ENCODE measurements around the gene CDK5RAP2. TPM values are rescaled to one million over a fixed set of nuclear protein-coding genes. Genes with fewer than 3 reads are reported as not detected.

CDK5RAP2 gene
- total and polyA plus RNA-seq, 4 donors, result 36.5 to 60.4 (median 47.4) TPM

DNA sequence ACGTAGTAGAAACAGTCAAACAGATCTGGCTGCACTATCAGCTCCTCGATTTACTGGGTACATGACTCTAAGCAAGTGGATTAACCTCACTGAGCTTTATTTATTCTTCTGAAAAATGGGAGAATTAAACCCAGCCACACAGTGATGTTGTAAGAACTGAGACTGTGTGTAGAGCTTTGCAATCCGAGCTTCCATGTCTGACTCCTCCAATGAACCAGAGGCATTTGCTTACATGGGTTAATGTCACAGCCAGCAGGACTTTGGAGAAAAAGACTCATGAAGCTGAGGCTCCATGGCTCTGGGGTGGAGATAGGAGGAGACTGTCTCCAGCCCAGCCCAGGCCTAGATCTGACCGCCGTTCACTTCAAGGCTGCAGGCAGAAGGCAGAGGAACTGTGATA lies 201.3 kb downstream of the CDK5RAP2 start:
- H3K36me3 ChIP-seq (ENCODE audit: control insufficient read depth, insufficient read depth, low read length), result no peaks in the 10 kb centered on the region
- no peaks in the 10 kb centered on the region for H3K9me3 ChIP-seq (ENCODE audit: control insufficient read depth, insufficient read depth, low read length)
- WGBS (ENCODE audit: insufficient coverage), result 90% methylated on average over 4 of the region's 5 CpGs
- H3K4me1 ChIP-seq (ENCODE audit: control insufficient read depth, insufficient read depth, low read length), result peaks cover 6% of the 10 kb centered on the region
- H3K27ac ChIP-seq (ENCODE audit: low read depth, low read length), result no peak overlapping the region
- no peak overlapping the region for H3K4me3 ChIP-seq (ENCODE audit: low read depth, low read length)
- DNase-seq (ENCODE audit: low read depth in 4 of 6, low spot score in 6 of 6), result no peak
- H3K27me3 ChIP-seq (ENCODE audit: control insufficient read depth, insufficient read depth, low read length), result no peaks in the 10 kb centered on the region

DNA sequence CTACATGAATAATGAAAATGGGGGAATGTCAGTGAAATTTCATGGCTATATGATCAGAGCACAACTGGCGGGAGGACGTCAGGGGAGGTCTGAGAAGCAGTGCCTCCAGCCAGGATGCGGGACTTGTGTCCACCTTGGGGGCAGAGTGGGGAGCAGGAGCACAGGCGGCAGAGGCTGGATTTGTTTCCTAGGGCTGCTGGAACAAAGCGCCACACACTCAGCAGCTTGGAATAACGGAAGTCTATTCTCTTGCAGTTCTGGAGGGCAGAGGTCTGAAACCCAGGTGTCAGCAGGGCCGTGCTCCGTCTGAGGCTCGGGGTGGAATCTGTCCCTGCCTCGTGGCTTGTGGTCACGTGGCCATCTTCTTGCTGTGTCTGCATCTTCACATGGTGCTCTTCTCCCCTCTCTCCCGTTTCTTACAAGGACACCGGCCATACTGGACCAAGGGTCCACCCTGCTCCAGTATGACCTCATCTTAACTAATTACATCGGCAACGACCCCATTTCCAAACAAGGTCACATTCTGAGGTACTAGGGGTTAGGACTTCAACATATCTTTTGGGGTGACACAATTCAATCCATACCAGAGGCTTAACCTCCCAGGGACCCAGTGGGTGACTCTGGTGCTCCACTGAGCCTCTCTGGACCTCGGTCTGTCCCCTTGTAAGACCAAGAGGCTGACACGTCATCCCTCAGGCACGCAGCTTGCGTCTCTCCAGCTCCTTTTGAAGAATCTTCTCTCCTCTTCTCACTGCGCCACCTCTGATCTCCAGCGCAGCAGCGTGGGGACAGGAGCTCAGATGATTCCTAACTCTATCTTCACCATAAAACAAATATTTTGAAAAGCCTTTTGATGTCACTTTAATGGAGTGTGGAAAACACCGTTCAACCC lies 202.5 kb downstream of the CDK5RAP2 start:
- DNase-seq (ENCODE audit: low read depth in 4 of 6, low spot score in 6 of 6), result no peak
- H3K27me3 ChIP-seq (ENCODE audit: control insufficient read depth, insufficient read depth, low read length), result no peaks in the 10 kb centered on the region
- 89% methylated on average over 22 of the region's 23 CpGs for WGBS (ENCODE audit: insufficient coverage)
- H3K27ac ChIP-seq (ENCODE audit: low read depth, low read length), result no peak overlapping the region
- no peak overlapping the region for H3K4me3 ChIP-seq (ENCODE audit: low read depth, low read length)
- H3K9me3 ChIP-seq (ENCODE audit: control insufficient read depth, insufficient read depth, low read length), result no peaks in the 10 kb centered on the region
- no peaks in the 10 kb centered on the region for H3K36me3 ChIP-seq (ENCODE audit: control insufficient read depth, insufficient read depth, low read length)
- peaks cover 3% of the 10 kb centered on the region for H3K4me1 ChIP-seq (ENCODE audit: control insufficient read depth, insufficient read depth, low read length)

DNA sequence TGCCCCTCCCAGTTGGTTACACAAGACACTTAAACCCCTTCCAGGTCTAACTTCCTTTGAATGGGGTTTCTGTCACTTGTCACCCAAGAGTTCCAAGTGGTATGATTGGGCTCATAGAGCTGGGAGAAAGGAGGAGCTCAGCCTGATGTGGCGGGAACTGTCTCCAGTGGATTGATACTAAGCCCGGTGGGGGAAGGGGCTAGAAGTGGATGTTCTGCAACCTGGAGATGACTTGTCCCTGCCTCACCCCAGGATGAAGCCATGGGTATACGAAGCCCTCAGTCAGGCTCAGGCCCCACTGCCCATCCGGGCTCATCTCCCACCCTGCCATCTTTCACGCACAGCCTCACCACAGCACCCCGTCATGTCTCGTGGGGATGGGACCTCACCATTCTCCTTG lies 203.9 kb downstream of the CDK5RAP2 start:
- Histone ChIP-seq H3K4me3 (ENCODE audit: low read depth, low read length) (no peak overlapping the region), H3K9me3 (ENCODE audit: control insufficient read depth, insufficient read depth, low read length) (no peaks in the 10 kb centered on the region), H3K4me1 (ENCODE audit: control insufficient read depth, insufficient read depth, low read length) (peaks cover 3% of the 10 kb centered on the region), H3K27me3 (ENCODE audit: control insufficient read depth, insufficient read depth, low read length) (no peaks in the 10 kb centered on the region), H3K36me3 (ENCODE audit: control insufficient read depth, insufficient read depth, low read length) (no peaks in the 10 kb centered on the region), H3K27ac (ENCODE audit: low read depth, low read length) (no peak overlapping the region)
- 95% methylated on average over 6 of the region's 7 CpGs for WGBS (ENCODE audit: insufficient coverage)
- DNase-seq (ENCODE audit: low read depth in 4 of 6, low spot score in 6 of 6), result no peak

DNA sequence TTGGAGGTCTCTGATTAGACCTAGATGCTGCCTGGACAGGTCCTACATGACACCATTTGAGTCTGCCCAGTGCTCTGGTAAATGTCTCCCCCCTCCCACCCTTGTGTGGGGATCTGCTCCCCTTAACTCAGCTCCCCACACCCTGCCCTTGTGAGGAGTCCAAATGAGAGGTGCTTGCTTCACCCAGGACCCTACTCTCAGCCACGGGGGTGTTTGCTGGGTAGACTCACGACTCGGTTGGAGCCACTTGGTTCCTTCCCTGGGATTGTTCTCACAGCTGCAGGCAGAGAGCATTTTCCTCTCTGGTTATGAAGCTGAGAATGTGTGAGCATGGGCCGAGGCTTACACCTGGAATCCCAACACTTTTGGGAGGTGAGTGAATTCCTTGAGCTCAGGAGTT lies 204.7 kb downstream of the CDK5RAP2 start:
- no peak overlapping the region for H3K4me3 ChIP-seq (ENCODE audit: low read depth, low read length)
- WGBS (ENCODE audit: insufficient coverage), result 93% methylated on average over 3 of the region's 4 CpGs

DNA sequence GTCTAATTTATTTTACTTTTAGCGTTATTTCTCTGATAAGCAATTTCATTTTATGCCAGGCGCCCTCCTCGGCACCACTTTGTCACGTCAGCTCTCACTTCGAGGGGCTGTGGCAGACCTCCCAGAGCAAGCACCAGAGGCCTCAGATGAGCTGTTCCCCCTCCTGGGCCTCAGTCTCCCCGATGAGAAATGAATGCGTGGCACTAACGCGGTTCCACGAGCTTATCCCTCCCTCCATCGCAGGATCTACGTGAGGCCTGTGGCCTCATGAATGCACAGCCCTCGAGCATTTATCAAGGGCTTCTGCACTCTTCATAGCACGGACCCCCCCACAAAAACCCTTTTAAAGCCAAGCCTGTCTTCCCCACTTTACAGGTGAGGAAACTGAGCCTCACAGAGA lies 205.2 kb downstream of the CDK5RAP2 start:
- H3K9me3 ChIP-seq (ENCODE audit: control insufficient read depth, insufficient read depth, low read length), result no peaks in the 10 kb centered on the region
- WGBS (ENCODE audit: insufficient coverage), result 87% methylated on average over 12 of the region's 14 CpGs
- peaks cover 3% of the 10 kb centered on the region for H3K4me1 ChIP-seq (ENCODE audit: control insufficient read depth, insufficient read depth, low read length)
- H3K36me3 ChIP-seq (ENCODE audit: control insufficient read depth, insufficient read depth, low read length), result no peaks in the 10 kb centered on the region
- H3K27me3 ChIP-seq (ENCODE audit: control insufficient read depth, insufficient read depth, low read length), result no peaks in the 10 kb centered on the region
- H3K4me3 ChIP-seq (ENCODE audit: low read depth, low read length), result no peak overlapping the region
- DNase-seq (ENCODE audit: low read depth in 4 of 6, low spot score in 6 of 6), result no peak
- H3K27ac ChIP-seq (ENCODE audit: low read depth, low read length), result no peak overlapping the region

More for the DNA sequence above, 204.7 kb downstream of the CDK5RAP2 start:
- no peaks in the 10 kb centered on the region for H3K27me3 ChIP-seq (ENCODE audit: control insufficient read depth, insufficient read depth, low read length)
- no peaks in the 10 kb centered on the region for H3K9me3 ChIP-seq (ENCODE audit: control insufficient read depth, insufficient read depth, low read length)
- peaks cover 3% of the 10 kb centered on the region for H3K4me1 ChIP-seq (ENCODE audit: control insufficient read depth, insufficient read depth, low read length)
- H3K27ac ChIP-seq (ENCODE audit: low read depth, low read length), result no peak overlapping the region
- H3K36me3 ChIP-seq (ENCODE audit: control insufficient read depth, insufficient read depth, low read length), result no peaks in the 10 kb centered on the region
- DNase-seq (ENCODE audit: low read depth in 4 of 6, low spot score in 6 of 6), result no peak

DNA sequence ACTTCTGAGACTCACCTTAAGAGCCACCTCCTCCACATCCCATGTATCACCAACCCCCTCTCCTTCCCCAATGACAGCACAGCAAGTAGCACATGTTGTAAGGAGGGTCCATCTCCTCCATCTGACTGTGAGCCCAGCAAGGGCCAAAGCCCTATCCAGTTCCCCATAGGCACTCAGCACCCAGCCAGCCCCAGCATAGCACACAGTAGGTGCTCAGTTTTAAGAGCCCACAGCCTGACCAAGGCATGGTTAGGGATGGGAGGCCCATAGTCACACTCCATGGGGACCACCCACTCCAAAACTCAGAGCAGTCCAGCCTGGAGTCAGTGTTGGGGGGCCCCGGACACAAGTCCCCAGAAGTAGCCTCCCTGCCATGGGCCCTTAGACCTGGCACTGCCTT lies 205.7 kb downstream of the CDK5RAP2 start:
- 93% methylated on average over 1 of the region's 1 CpG for WGBS (ENCODE audit: insufficient coverage)
- H3K4me3 ChIP-seq (ENCODE audit: low read depth, low read length), result no peak overlapping the region

DNA sequence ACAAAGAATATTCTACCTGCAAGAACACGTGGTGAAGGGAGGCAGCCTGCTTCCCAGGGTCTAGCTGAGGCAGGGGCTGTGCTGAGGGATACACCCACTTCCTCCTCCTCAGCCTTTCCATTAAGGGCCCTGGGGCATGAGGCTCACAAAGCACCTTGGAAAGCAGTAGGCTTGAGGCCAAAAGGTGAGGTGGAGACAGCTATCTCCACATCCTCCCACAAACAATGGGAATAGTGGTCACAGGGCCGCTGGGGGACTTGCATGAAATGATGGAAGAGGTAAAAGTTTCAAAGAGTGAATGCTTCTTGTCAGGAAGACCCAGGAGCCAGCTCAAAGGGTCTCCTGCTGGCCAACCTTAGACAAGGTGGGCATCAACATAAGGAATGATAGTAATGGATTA lies 207.9 kb downstream of the CDK5RAP2 start:
- H3K9me3 ChIP-seq (ENCODE audit: control insufficient read depth, insufficient read depth, low read length), result no peaks in the 10 kb centered on the region
- 71% methylated on average over 1 of the region's 2 CpGs for WGBS (ENCODE audit: insufficient coverage)
- H3K36me3 ChIP-seq (ENCODE audit: control insufficient read depth, insufficient read depth, low read length), result no peaks in the 10 kb centered on the region
- no peak overlapping the region for H3K4me3 ChIP-seq (ENCODE audit: low read depth, low read length)
- no peak for DNase-seq (ENCODE audit: low read depth in 4 of 6, low spot score in 6 of 6)
- no peak overlapping the region for H3K27ac ChIP-seq (ENCODE audit: low read depth, low read length)
- no peaks in the 10 kb centered on the region for H3K4me1 ChIP-seq (ENCODE audit: control insufficient read depth, insufficient read depth, low read length)
- H3K27me3 ChIP-seq (ENCODE audit: control insufficient read depth, insufficient read depth, low read length), result no peaks in the 10 kb centered on the region

More for the DNA sequence above, 205.7 kb downstream of the CDK5RAP2 start:
- Histone ChIP-seq H3K27me3 (ENCODE audit: control insufficient read depth, insufficient read depth, low read length) (no peaks in the 10 kb centered on the region), H3K4me1 (ENCODE audit: control insufficient read depth, insufficient read depth, low read length) (peaks cover 3% of the 10 kb centered on the region), H3K9me3 (ENCODE audit: control insufficient read depth, insufficient read depth, low read length) (no peaks in the 10 kb centered on the region), H3K27ac (ENCODE audit: low read depth, low read length) (no peak overlapping the region), H3K36me3 (ENCODE audit: control insufficient read depth, insufficient read depth, low read length) (no peaks in the 10 kb centered on the region)
- DNase-seq (ENCODE audit: low read depth in 4 of 6, low spot score in 6 of 6), result no peak

DNA sequence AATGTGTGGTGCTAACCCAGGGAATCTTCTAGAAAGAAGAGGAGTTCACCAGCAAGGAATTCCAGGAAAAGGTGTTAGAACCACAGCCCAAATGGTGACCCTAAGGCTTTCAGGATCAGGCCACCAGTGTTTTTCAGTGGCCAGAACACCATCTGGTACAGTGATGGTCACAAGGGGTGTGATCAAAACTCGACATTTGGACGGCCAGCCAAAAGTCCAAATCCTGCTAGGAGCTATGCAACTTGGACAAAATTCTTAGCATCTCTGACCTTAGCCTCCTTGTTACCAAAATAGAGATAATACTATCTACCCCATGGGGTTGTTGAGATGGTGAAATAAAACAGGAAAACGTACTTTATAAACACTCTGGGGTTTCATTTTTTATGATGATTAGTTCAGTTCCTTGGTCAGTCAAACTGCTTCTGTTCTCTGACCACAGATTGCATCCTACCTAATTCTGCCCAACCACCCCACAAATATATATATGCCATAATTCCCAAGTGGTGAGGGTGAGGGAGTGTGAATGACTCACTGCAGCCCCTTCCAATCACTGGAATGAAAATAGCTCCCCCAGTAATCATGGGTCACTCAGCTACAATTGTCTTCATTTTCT lies 210.3 kb downstream of the CDK5RAP2 start:
- Histone ChIP-seq H3K27me3 (ENCODE audit: control insufficient read depth, insufficient read depth, low read length) (no peaks in the 10 kb centered on the region), H3K4me3 (ENCODE audit: low read depth, low read length) (no peak overlapping the region), H3K9me3 (ENCODE audit: control insufficient read depth, insufficient read depth, low read length) (no peaks in the 10 kb centered on the region), H3K4me1 (ENCODE audit: control insufficient read depth, insufficient read depth, low read length) (no peaks in the 10 kb centered on the region), H3K36me3 (ENCODE audit: control insufficient read depth, insufficient read depth, low read length) (no peaks in the 10 kb centered on the region), H3K27ac (ENCODE audit: low read depth, low read length) (no peak overlapping the region)
- DNase-seq (ENCODE audit: low read depth in 4 of 6, low spot score in 6 of 6), result no peak
- 66% methylated on average over 2 of the region's 3 CpGs for WGBS (ENCODE audit: insufficient coverage)

DNA sequence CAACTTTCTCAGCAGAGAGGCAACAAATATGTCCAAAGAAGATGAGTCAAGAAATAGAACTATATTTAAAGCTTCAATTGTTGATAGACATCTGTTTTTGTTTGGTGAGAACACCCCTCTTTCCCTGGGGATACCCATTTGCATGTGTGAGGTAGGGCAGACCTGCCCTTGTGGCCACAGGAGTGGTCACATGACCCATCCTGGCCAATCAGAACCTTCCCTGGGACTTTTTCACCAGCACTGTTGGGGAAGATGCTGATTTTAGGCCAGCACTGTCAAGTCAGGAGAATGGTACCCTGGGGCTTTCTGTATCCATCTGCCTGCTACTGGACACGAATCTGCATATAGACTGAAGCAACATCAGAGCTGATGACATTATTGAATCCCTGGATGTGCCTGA lies 211.2 kb downstream of the CDK5RAP2 start:
- Histone ChIP-seq H3K4me3 (ENCODE audit: low read depth, low read length) (no peak overlapping the region), H3K27me3 (ENCODE audit: control insufficient read depth, insufficient read depth, low read length) (no peaks in the 10 kb centered on the region), H3K27ac (ENCODE audit: low read depth, low read length) (no peak overlapping the region), H3K9me3 (ENCODE audit: control insufficient read depth, insufficient read depth, low read length) (no peaks in the 10 kb centered on the region), H3K36me3 (ENCODE audit: control insufficient read depth, insufficient read depth, low read length) (no peaks in the 10 kb centered on the region), H3K4me1 (ENCODE audit: control insufficient read depth, insufficient read depth, low read length) (no peaks in the 10 kb centered on the region)
- DNase-seq (ENCODE audit: low read depth in 4 of 6, low spot score in 6 of 6), result no peak
- 80% methylated on average over 1 of the region's 1 CpG for WGBS (ENCODE audit: insufficient coverage)

DNA sequence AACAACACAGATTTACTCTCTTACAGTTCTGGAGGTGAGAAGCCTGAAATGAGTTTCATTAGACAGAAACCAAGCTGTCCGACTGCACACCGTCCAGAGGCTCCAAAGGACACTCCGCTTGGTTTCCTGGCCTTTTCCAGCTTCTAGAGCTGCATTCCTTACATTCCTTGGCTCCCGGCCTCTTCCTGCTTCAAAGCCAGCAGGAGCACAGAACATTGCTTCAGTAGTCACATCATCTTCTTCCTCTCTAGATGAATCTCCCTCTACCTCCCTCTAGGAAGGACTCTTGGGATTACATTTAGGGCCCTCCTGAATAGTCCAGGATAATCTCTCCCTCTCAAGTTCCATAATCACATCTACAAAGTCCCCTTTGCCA lies 213.3 kb downstream of the CDK5RAP2 start:
- 64% methylated on average over 4 of the region's 4 CpGs for WGBS (ENCODE audit: insufficient coverage)
- H3K27ac ChIP-seq (ENCODE audit: low read depth, low read length), result no peak overlapping the region
- no peaks in the 10 kb centered on the region for H3K4me1 ChIP-seq (ENCODE audit: control insufficient read depth, insufficient read depth, low read length)
- H3K36me3 ChIP-seq (ENCODE audit: control insufficient read depth, insufficient read depth, low read length), result no peaks in the 10 kb centered on the region
- H3K4me3 ChIP-seq (ENCODE audit: low read depth, low read length), result no peak overlapping the region
- DNase-seq (ENCODE audit: low read depth in 4 of 6, low spot score in 6 of 6), result peak in 1 of 6 donors; percentile 41
- H3K9me3 ChIP-seq (ENCODE audit: control insufficient read depth, insufficient read depth, low read length), result no peaks in the 10 kb centered on the region
- H3K27me3 ChIP-seq (ENCODE audit: control insufficient read depth, insufficient read depth, low read length), result no peaks in the 10 kb centered on the region
